Measurements from ENCODE around the gene SLC35A2.
A peak's percentile ranks its signal among the peaks of the same experiment; 100 is the strongest.
"Not testable (repeated sequence)": the region's sequence is repeated elsewhere in the genome, so short reads cannot be mapped to it uniquely, and the experiment has no call there.

SLC35A2 gene

GRCh38 chrX:48893556-48894348 is 17.7 kb downstream of the SLC35A2 start:
- no peak overlapping the region for H3K4me3 ChIP-seq (ENCODE audit: low read depth, low read length)
- no peak for TF ChIP-seq CTCF (IDR thresholded peaks at IDR 0.05; ENCODE audit: borderline replicate concordance, insufficient read depth, low read depth, low read length)

GRCh38 chrX:48892896-48893295 is 18.6 kb downstream of the SLC35A2 start:
- no peak overlapping the region for H3K4me3 ChIP-seq (ENCODE audit: low read depth, low read length)
- TF ChIP-seq CTCF (IDR thresholded peaks at IDR 0.05; ENCODE audit: borderline replicate concordance, insufficient read depth, low read depth, low read length) = no peak

- TF ChIP-seq CTCF (IDR thresholded peaks at IDR 0.05; ENCODE audit: borderline replicate concordance, insufficient read depth, low read depth, low read length) = peak; percentile 50; the same call in 1 of the 2 replicates
- peak overlapping the region; percentile 47 for H3K4me3 ChIP-seq (ENCODE audit: low read depth, low read length)
Measured at GRCh38 chrX:48891402-48892288, 19.8 kb downstream of the SLC35A2 start.

- H3K4me3 ChIP-seq (ENCODE audit: low read depth, low read length) = peak overlapping the region; percentile 47
- no peak for TF ChIP-seq CTCF (IDR thresholded peaks at IDR 0.05; ENCODE audit: borderline replicate concordance, insufficient read depth, low read depth, low read length)
Measured at GRCh38 chrX:48890934-48891401, 20.5 kb downstream of the SLC35A2 start.

GRCh38 chrX:48890296-48890925 is 21.0 kb downstream of the SLC35A2 start:
- H3K4me3 ChIP-seq (ENCODE audit: low read depth, low read length) = peak overlapping the region; percentile 26

GRCh38 chrX:48886586-48886985 is 24.9 kb downstream of the SLC35A2 start:
- not testable (repeated sequence) for H3K4me3 ChIP-seq (ENCODE audit: low read depth, low read length)

More at GRCh38 chrX:48890296-48890925, 21.0 kb downstream of the SLC35A2 start:
- no peak for TF ChIP-seq CTCF (IDR thresholded peaks at IDR 0.05; ENCODE audit: borderline replicate concordance, insufficient read depth, low read depth, low read length)

GRCh38 chrX:48883729-48884128 is 27.7 kb downstream of the SLC35A2 start:
- no peak overlapping the region for H3K4me3 ChIP-seq (ENCODE audit: low read depth, low read length)
- TF ChIP-seq CTCF (IDR thresholded peaks at IDR 0.05; ENCODE audit: borderline replicate concordance, insufficient read depth, low read depth, low read length) = no peak

- H3K4me3 ChIP-seq (ENCODE audit: low read depth, low read length) = not testable (repeated sequence)
Measured at GRCh38 chrX:48876944-48877343, 34.5 kb downstream of the SLC35A2 start.

- H3K4me3 ChIP-seq (ENCODE audit: low read depth, low read length) = not testable (repeated sequence)
Measured at GRCh38 chrX:48872017-48872416, 39.4 kb downstream of the SLC35A2 start.

Data from GM12875 (cell line).